H9 (cell line): ENCODE data around the gene MAGI1. TPM values are rescaled to one million over a fixed set of nuclear protein-coding genes. Genes with fewer than 3 reads are reported as not detected.

Source experiments
- DNase-seq: peaks from one replicate; pipeline ENCODE4 v3.0.0-alpha.2; 2017
- H2AFZ ChIP-seq: one replicate; pipeline ENCODE4 v1.6.1; 2013; ENCODE audit warnings: mild to moderate bottlenecking, low read length, control low read depth, moderate library complexity
- H2AK5ac ChIP-seq: 2 replicates; pipeline ENCODE4 v1.6.1; 2013; ENCODE audit warnings: low read length, control low read depth, mixed read lengths; ENCODE audit not compliant: insufficient read length
- H2BK120ac ChIP-seq: one replicate; pipeline ENCODE4 v1.6.1; 2013; ENCODE audit warnings: low read depth, mild to moderate bottlenecking, low read length, control low read depth, inconsistent platforms; ENCODE audit not compliant: poor library complexity, severe bottlenecking
- H2BK12ac ChIP-seq: 2 replicates; pipeline ENCODE4 v1.6.1; 2013; ENCODE audit warnings: low read length, control low read depth, mixed read lengths, low read depth; ENCODE audit not compliant: insufficient read length
- H2BK15ac ChIP-seq: 2 replicates; pipeline ENCODE4 v1.6.1; 2013; ENCODE audit warnings: low read depth, low read length, control low read depth
- H2BK20ac ChIP-seq: one replicate; pipeline ENCODE4 v1.6.1; 2013; ENCODE audit warnings: low read depth, mild to moderate bottlenecking, low read length, control low read depth, inconsistent platforms; ENCODE audit not compliant: poor library complexity, severe bottlenecking
- H2BK5ac ChIP-seq: 2 replicates; pipeline ENCODE4 v1.6.1; 2013; ENCODE audit warnings: low read length, control low read depth, mixed read lengths; ENCODE audit not compliant: insufficient read length
- H3K14ac ChIP-seq: 2 replicates; pipeline ENCODE4 v1.6.1; 2013; ENCODE audit warnings: low read length, control low read depth; ENCODE audit not compliant: insufficient read depth
- H3K18ac ChIP-seq: 2 replicates; pipeline ENCODE4 v1.6.1; 2013; ENCODE audit warnings: low read depth, mild to moderate bottlenecking, mixed read lengths, low read length, control low read depth; ENCODE audit not compliant: insufficient read length
- H3K23ac ChIP-seq: 2 replicates; pipeline ENCODE4 v1.6.1; 2013; ENCODE audit warnings: low read length, control low read depth, mixed read lengths, low read depth; ENCODE audit not compliant: insufficient read length
- H3K23me2 ChIP-seq: 2 replicates; pipeline ENCODE4 v1.6.1; 2013; ENCODE audit warnings: low read depth, mild to moderate bottlenecking, mixed read lengths, low read length, control low read depth; ENCODE audit not compliant: insufficient read length, poor library complexity, severe bottlenecking
- H3K27ac ChIP-seq: 2 replicates; pipeline ENCODE4 v1.5.1; 2013; ENCODE audit warnings: low read length, control low read depth, mixed read lengths, low read depth; ENCODE audit not compliant: insufficient read length
- H3K27me3 ChIP-seq: 2 replicates; pipeline ENCODE4 v1.6.1; 2013; ENCODE audit warnings: low read length, control low read depth, inconsistent platforms; ENCODE audit not compliant: insufficient read depth
- H3K4ac ChIP-seq: 2 replicates; pipeline ENCODE4 v1.6.1; 2013; ENCODE audit warnings: low read depth, mild to moderate bottlenecking, control low read depth, inconsistent platforms, low read length, moderate library complexity
- H3K4me1 ChIP-seq: 2 replicates; pipeline ENCODE4 v1.6.1; 2013; ENCODE audit warnings: low read length, control low read depth, inconsistent platforms; ENCODE audit not compliant: insufficient read depth
- H3K4me2 ChIP-seq: 2 replicates; pipeline ENCODE4 v1.6.1; 2013; ENCODE audit warnings: low read length, control low read depth, mixed read lengths; ENCODE audit not compliant: insufficient read length, insufficient read depth
- H3K56ac ChIP-seq: 2 replicates; pipeline ENCODE4 v1.6.1; 2013; ENCODE audit warnings: low read depth, mild to moderate bottlenecking, mixed read lengths, low read length, control low read depth; ENCODE audit not compliant: insufficient read length
- H3K79me1 ChIP-seq: 2 replicates; pipeline ENCODE4 v1.6.1; 2013; ENCODE audit warnings: low read depth, mild to moderate bottlenecking, moderate library complexity, low read length, control low read depth, inconsistent platforms; ENCODE audit not compliant: insufficient read depth, poor library complexity, severe bottlenecking
- H3K79me2 ChIP-seq: 2 replicates; pipeline ENCODE4 v1.6.1; 2013; ENCODE audit warnings: low read length, control low read depth, inconsistent platforms; ENCODE audit not compliant: insufficient read depth
- H3K9ac ChIP-seq: 2 replicates; pipeline ENCODE4 v1.6.1; 2013; ENCODE audit warnings: low read length, control low read depth, mixed read lengths; ENCODE audit not compliant: insufficient read length; ENCODE audit errors: extremely low read depth
- H3K9me3 ChIP-seq: one replicate; pipeline ENCODE4 v1.6.1; 2013; ENCODE audit warnings: low read depth, low read length, inconsistent platforms; ENCODE audit not compliant: control insufficient read depth
- H3T11ph ChIP-seq: one replicate; pipeline ENCODE4 v1.6.1; 2013; ENCODE audit warnings: mild to moderate bottlenecking, low read length, control low read depth, inconsistent platforms
- H4K20me1 ChIP-seq: one replicate; pipeline ENCODE4 v1.6.1; 2013; ENCODE audit not compliant: control insufficient read depth, insufficient read length, insufficient read depth
- H4K5ac ChIP-seq: 2 replicates; pipeline ENCODE4 v1.6.1; 2013; ENCODE audit warnings: low read depth, mild to moderate bottlenecking, mixed read lengths, low read length, control low read depth; ENCODE audit not compliant: insufficient read length
- H4K8ac ChIP-seq: replicated peaks from 2 replicates; pipeline ENCODE4 v1.6.1; 2013; ENCODE audit warnings: low read length, control low read depth, mixed read lengths, low read depth; ENCODE audit not compliant: insufficient read length
- H4K91ac ChIP-seq: 2 replicates; pipeline ENCODE4 v1.6.1; 2013; ENCODE audit warnings: low read depth, mild to moderate bottlenecking, moderate library complexity, mixed read lengths, low read length, control low read depth; ENCODE audit not compliant: insufficient read length
- H3K27ac Mint-ChIP-seq, 3 experiments: 2 replicates in 2 of 3; 3 replicates in 1 of 3; pipeline ENCODE4 v1.8.0; 2020 to 2021; ENCODE audit warnings: mixed read lengths in 3 of 3, mild to moderate bottlenecking in 1 of 3, moderate library complexity in 1 of 3
- H3K27me3 Mint-ChIP-seq: 2 replicates; pipeline ENCODE4 v1.8.0; 2021; ENCODE audit warnings: low read depth, mild to moderate bottlenecking, moderate library complexity, mixed read lengths
- H3K36me3 Mint-ChIP-seq, 3 experiments: 2 replicates in 2 of 3; 3 replicates in 1 of 3; pipeline ENCODE4 v1.8.0; 2020 to 2021; ENCODE audit warnings: low read depth in 3 of 3, mixed read lengths in 3 of 3; ENCODE audit not compliant: insufficient read depth in 1 of 3
- H3K4me1 Mint-ChIP-seq, 2 experiments: 2 replicates each; pipeline ENCODE4 v1.8.0; 2020; ENCODE audit warnings: mixed read lengths in 2 of 2
- H3K4me3 Mint-ChIP-seq, 2 experiments: 2 replicates in 1 of 2; 3 replicates in 1 of 2; pipeline ENCODE4 v1.8.0; 2020 to 2021; ENCODE audit warnings: mild to moderate bottlenecking in 2 of 2, mixed read lengths in 2 of 2, moderate library complexity in 1 of 2
- H3K9me3 Mint-ChIP-seq, 2 experiments: 2 replicates in 1 of 2; 3 replicates in 1 of 2; pipeline ENCODE4 v1.8.0; 2020; ENCODE audit warnings: mild to moderate bottlenecking in 2 of 2, mixed read lengths in 2 of 2, moderate library complexity in 1 of 2
- WGBS: extraction: QIAGEN DNeasy Blood & Tissue Kit; methylation state at CpG from one replicate; pipeline ENCODE4 v1.1.7; 2013; ENCODE audit warnings: missing lambda C conversion rate, low lambda C conversion rate, mixed read lengths; ENCODE audit not compliant: insufficient read length; ENCODE audit errors: extremely low coverage; 5-methylcytosine and 5-hydroxymethylcytosine counted together
- total RNA-seq: library from RNA; stranded (reverse); gene quantifications from 2 replicates; pipeline ENCODE4 v1.2.1, GENCODE V29; 2021
- TF ChIP-seq, protein P1 (sequence below): fragments of 200-600 bp; sonication (generic); conservative IDR thresholded peaks from 3 replicates; pipeline ENCODE4 v1.8.0; 2021; ENCODE audit warnings: antibody characterized with exemption, mild to moderate bottlenecking

The MAGI1 gene
- total RNA-seq, 1 experiment from 2014 or later: 65.7 TPM

DNA sequence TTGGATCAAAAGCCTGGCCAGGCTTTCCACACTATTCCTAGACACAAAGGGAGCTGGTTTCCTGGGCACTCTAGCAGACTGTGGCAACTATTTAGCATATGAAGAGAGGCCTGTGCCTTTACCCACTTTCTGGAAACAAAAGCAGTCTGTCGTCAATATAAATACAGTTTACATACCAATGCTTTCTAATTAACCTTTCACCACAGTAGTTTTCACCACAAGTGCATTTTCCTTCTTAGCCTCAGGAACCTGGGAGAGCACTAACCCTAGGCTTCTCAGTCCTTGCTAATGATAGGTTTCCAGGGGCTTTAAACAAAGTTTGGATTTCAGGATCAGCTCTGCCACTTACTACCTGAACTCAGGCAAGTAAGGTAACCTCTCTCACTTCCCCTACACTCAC, 499.1 kb downstream of the MAGI1 start:
- Histone ChIP-seq H3K4me2 (peak overlapping the region; percentile 36), H3K23ac (no peak overlapping the region), H3K79me1 (no peaks in the 10 kb centered on the region), H3T11ph (no peak overlapping the region), H3K4ac (no peak overlapping the region), H3K56ac (no peak overlapping the region), H3K9ac (no peak overlapping the region), H3K27ac (peak overlapping the region; percentile 72), H2BK12ac (no peak overlapping the region), H2BK120ac (no peak overlapping the region), H2BK15ac (no peak overlapping the region), H3K79me2 (peaks cover 13% of the 10 kb centered on the region; the same call in 1 of the 2 replicates), H4K20me1 (no peaks in the 10 kb centered on the region), H4K5ac (no peak overlapping the region), H4K8ac (no peak overlapping the region), H3K18ac (no peak overlapping the region), H2AFZ (no peak overlapping the region), H4K91ac (no peak overlapping the region), H3K14ac (no peak overlapping the region), H2AK5ac (no peak overlapping the region), H3K9me3 (no peaks in the 10 kb centered on the region), H2BK20ac (no peak overlapping the region), H2BK5ac (no peak overlapping the region), H3K23me2 (no peaks in the 10 kb centered on the region), H3K4me1 (peaks cover 17% of the 10 kb centered on the region), H3K27me3 (no peaks in the 10 kb centered on the region)
- Mint-ChIP-seq H3K36me3 (peaks cover 8 to 17% (median 9%) of the 10 kb centered on the region in 3 experiments; a peak in 6 of 7 replicates), H3K4me3 (no peak overlapping the region), H3K9me3 (peaks cover 11 to 12% of the 10 kb centered on the region in 2 experiments), H3K27me3 (no peaks in the 10 kb centered on the region), H3K27ac (no peak overlapping the region), H3K4me1 (peaks cover 20 to 41% of the 10 kb centered on the region in 2 experiments)
- DNase-seq: peak; percentile 66
- TF ChIP-seq, protein P1, sequence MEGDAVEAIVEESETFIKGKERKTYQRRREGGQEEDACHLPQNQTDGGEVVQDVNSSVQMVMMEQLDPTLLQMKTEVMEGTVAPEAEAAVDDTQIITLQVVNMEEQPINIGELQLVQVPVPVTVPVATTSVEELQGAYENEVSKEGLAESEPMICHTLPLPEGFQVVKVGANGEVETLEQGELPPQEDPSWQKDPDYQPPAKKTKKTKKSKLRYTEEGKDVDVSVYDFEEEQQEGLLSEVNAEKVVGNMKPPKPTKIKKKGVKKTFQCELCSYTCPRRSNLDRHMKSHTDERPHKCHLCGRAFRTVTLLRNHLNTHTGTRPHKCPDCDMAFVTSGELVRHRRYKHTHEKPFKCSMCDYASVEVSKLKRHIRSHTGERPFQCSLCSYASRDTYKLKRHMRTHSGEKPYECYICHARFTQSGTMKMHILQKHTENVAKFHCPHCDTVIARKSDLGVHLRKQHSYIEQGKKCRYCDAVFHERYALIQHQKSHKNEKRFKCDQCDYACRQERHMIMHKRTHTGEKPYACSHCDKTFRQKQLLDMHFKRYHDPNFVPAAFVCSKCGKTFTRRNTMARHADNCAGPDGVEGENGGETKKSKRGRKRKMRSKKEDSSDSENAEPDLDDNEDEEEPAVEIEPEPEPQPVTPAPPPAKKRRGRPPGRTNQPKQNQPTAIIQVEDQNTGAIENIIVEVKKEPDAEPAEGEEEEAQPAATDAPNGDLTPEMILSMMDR: no peak
- WGBS: no CpG with 5 or more reads among the region's 1 CpG
